Measurements from ENCODE around the gene IL23R. TPM values are rescaled to one million over a fixed set of nuclear protein-coding genes. Genes with fewer than 3 reads are reported as not detected.

Gene IL23R, protein sequence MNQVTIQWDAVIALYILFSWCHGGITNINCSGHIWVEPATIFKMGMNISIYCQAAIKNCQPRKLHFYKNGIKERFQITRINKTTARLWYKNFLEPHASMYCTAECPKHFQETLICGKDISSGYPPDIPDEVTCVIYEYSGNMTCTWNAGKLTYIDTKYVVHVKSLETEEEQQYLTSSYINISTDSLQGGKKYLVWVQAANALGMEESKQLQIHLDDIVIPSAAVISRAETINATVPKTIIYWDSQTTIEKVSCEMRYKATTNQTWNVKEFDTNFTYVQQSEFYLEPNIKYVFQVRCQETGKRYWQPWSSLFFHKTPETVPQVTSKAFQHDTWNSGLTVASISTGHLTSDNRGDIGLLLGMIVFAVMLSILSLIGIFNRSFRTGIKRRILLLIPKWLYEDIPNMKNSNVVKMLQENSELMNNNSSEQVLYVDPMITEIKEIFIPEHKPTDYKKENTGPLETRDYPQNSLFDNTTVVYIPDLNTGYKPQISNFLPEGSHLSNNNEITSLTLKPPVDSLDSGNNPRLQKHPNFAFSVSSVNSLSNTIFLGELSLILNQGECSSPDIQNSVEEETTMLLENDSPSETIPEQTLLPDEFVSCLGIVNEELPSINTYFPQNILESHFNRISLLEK
- total RNA-seq, result not detected in 2 replicates

DNA sequence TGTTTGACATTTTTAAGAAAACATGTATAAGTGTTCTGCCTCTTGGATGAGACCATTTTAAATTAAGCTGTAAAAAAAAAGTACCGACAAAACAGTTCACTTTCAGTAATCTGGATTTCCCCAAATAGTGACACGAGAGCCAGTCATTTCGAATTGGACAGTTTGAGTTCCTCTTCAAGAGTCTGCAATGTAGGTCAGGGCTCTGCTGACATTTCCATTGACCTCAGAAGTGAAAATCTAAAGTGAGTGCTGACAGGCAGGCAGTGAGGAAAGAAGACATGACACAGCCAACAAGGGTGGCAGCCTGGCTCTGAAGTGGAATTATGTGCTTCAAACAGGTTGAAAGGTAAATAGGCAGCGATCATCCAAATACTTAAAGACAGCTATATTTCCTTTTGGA, at the start of gene IL23R:
TSS of gene IL23R (plus strand) at position 259 of the 400 bp plus-strand sequence. CDS start 1,667 bp downstream, outside the sequence.

GRCh38 chr1:67134695-67135094, 31.6 kb upstream of the IL23R start, which contains the start of gene C1orf141:
Gene C1orf141 (minus strand): TSS chr1:67134970. CDS start chr1:67127240, 7,730 bp downstream.

GRCh38 chr1:67307251-67308060, 141.2 kb downstream of the IL23R start, which contains the start of gene IL12RB2:
Gene IL12RB2 (plus strand): TSS chr1:67307873. CDS start chr1:67320369, 12,496 bp downstream.

Small RNA genes within 50 kb of the gene (small RNA-seq; reads per million reads assigned to genes)
- gene RNU4ATAC4P (ENCODE audit: low replicate concordance) (not detected), gene RNU6-586P (ENCODE audit: low replicate concordance) (not detected)

Other genes starting within 250 kb of the IL23R start
- 6.3 and 6.6 TPM in 2 replicates for gene DNAI4, start 241.6 kb upstream of the IL23R start, total RNA-seq
- gene MIER1, start 241.5 kb upstream of the IL23R start, total RNA-seq, result 35.2 and 45.8 TPM in 2 replicates
- gene SLC35D1, start 112.3 kb upstream of the IL23R start, total RNA-seq, result 11.8 and 37.9 TPM in 2 replicates
- not detected in 2 replicates for gene C1orf141, start 31.5 kb upstream of the IL23R start, total RNA-seq
- 0.72 TPM in 1 of 2 replicates, not detected in the other for gene IL12RB2, start 141.4 kb downstream of the IL23R start, total RNA-seq

Measured in placental pericyte (primary cell).